GM23338 (cell line): Measurements from ENCODE around the gene GNG7. TPM values are rescaled to one million over a fixed set of nuclear protein-coding genes. Genes with fewer than 3 reads are reported as not detected.

Experiments
- ATAC-seq: fragments of 200-7000 bp; cut with Tn5 transposase; 3 replicates; pipeline ENCODE4 v1.9.1; 2020
- DNase-seq: peaks from one replicate; pipeline ENCODE4 v3.0.0-alpha.2; 2015; ENCODE audit warnings: low spot score
- H2AFZ ChIP-seq: fragments of 200-600 bp; sonication (generic); 2 replicates; pipeline ENCODE4 v1.8.0; 2016; ENCODE audit warnings: antibody characterized with exemption, mild to moderate bottlenecking, moderate library complexity
- H3F3A ChIP-seq: fragments of 200-600 bp; sonication (generic); replicated peaks from 2 replicates; pipeline ENCODE4 v1.8.0; 2017; ENCODE audit warnings: antibody characterized with exemption, mixed run types, low read depth
- H3K27ac ChIP-seq: fragments of 200-600 bp; sonication (generic); 2 replicates; pipeline ENCODE4 v1.6.1; 2016; ENCODE audit warnings: low read depth
- H3K27me3 ChIP-seq: fragments of 200-600 bp; sonication (generic); 2 replicates; pipeline ENCODE4 v1.8.0; 2016; ENCODE audit warnings: mild to moderate bottlenecking, mixed run types, moderate library complexity; ENCODE audit not compliant: insufficient read depth
- H3K36me3 ChIP-seq: fragments of 200-600 bp; sonication (generic); 2 replicates; pipeline ENCODE4 v1.8.0; 2016; ENCODE audit warnings: mild to moderate bottlenecking; ENCODE audit not compliant: insufficient read depth
- H3K4me1 ChIP-seq: fragments of 200-600 bp; sonication (generic); 2 replicates; pipeline ENCODE4 v1.8.0; 2016; ENCODE audit warnings: mild to moderate bottlenecking, moderate library complexity; ENCODE audit not compliant: insufficient read depth
- H3K4me2 ChIP-seq: fragments of 200-600 bp; sonication (generic); 2 replicates; pipeline ENCODE4 v1.7.1; 2017; ENCODE audit warnings: mixed run types
- H3K4me3 ChIP-seq: fragments of 200-600 bp; sonication (generic); 2 replicates; pipeline ENCODE4 v1.6.1; 2016; ENCODE audit warnings: mixed run types
- H3K79me2 ChIP-seq: fragments of 200-600 bp; sonication (generic); replicated peaks from 2 replicates; pipeline ENCODE4 v1.8.0; 2017; ENCODE audit warnings: mild to moderate bottlenecking; ENCODE audit not compliant: insufficient read depth
- H3K9me2 ChIP-seq: fragments of 200-600 bp; sonication (generic); 2 replicates; pipeline ENCODE4 v1.8.0; 2017; ENCODE audit not compliant: insufficient read depth
- H4K20me1 ChIP-seq: fragments of 200-600 bp; sonication (generic); replicated peaks from 2 replicates; pipeline ENCODE4 v1.8.0; 2017; ENCODE audit warnings: mild to moderate bottlenecking; ENCODE audit not compliant: insufficient read depth
- H3K27ac Mint-ChIP-seq: 2 replicates; pipeline ENCODE4 v1.8.0; 2020; ENCODE audit warnings: inconsistent platforms, mild to moderate bottlenecking, moderate library complexity, mixed read lengths
- H3K27me3 Mint-ChIP-seq: 3 replicates; pipeline ENCODE4 v1.8.0; 2022; ENCODE audit warnings: low read depth, mild to moderate bottlenecking, moderate library complexity, mixed read lengths, inconsistent platforms; ENCODE audit not compliant: insufficient read depth, poor library complexity
- H3K36me3 Mint-ChIP-seq: 3 replicates; pipeline ENCODE4 v1.8.0; 2021; ENCODE audit warnings: low read depth, mild to moderate bottlenecking, inconsistent platforms, moderate library complexity, mixed read lengths
- H3K4me1 Mint-ChIP-seq: 3 replicates; pipeline ENCODE4 v1.8.0; 2020; ENCODE audit warnings: mild to moderate bottlenecking, inconsistent platforms, mixed read lengths
- H3K4me3 Mint-ChIP-seq: 3 replicates; pipeline ENCODE4 v1.8.0; 2021; ENCODE audit warnings: moderate library complexity, mild to moderate bottlenecking, inconsistent platforms, mixed read lengths
- H3K9me3 Mint-ChIP-seq: 3 replicates; pipeline ENCODE4 v1.8.0; 2020; ENCODE audit warnings: moderate library complexity, mild to moderate bottlenecking, inconsistent platforms, mixed read lengths
- CREB1 ChIP-seq: fragments of 250-450 bp; sonication (Bioruptor Pico); IDR thresholded peaks from 2 replicates; pipeline ENCODE4 v1.5.0; 2020; ENCODE audit warnings: low read depth, mild to moderate bottlenecking, moderate library complexity
- ETS1 ChIP-seq: IDR thresholded peaks from 2 replicates; pipeline ENCODE4 v1.6.1; 2016; ENCODE audit warnings: antibody characterized with exemption
- EZH2 ChIP-seq: fragments of 200-600 bp; sonication (generic); IDR thresholded peaks from one replicate; pipeline ENCODE4 v1.8.0; 2017; ENCODE audit warnings: antibody characterized with exemption, mild to moderate bottlenecking, low read depth; ENCODE audit not compliant: unreplicated experiment
- POLR2AphosphoS5 ChIP-seq: IDR thresholded peaks from 2 replicates; pipeline ENCODE4 v1.6.1; 2016; ENCODE audit warnings: antibody characterized with exemption, low read depth
- STAT1 ChIP-seq: IDR thresholded peaks from one replicate; pipeline ENCODE4 v1.6.1; 2016; ENCODE audit warnings: antibody characterized with exemption; ENCODE audit not compliant: unreplicated experiment
- ZNF331 ChIP-seq: fragments of 250-450 bp; sonication (Bioruptor Pico); IDR thresholded peaks from 2 replicates; pipeline ENCODE4 v1.5.0; 2020; ENCODE audit warnings: low read depth, mild to moderate bottlenecking, moderate library complexity
- polyA plus RNA-seq: library from polyadenylated mRNA; unstranded; fragments of >200 nt; fragmentation: Nextera tagmentation; extraction: Ambion mirVana; gene quantifications from 2 replicates; pipeline ENCODE4 v1.2.1, GENCODE V29; 2016
- total RNA-seq: library from RNA; depleted of rRNA; stranded (reverse); fragments of >200 nt; shearing (Covaris generic); gene quantifications from 2 replicates; pipeline ENCODE4 v1.2.3, GENCODE V29; 2014
- TF ChIP-seq, protein P1 (sequence below), 2 experiments: fragments of 200-600 bp in 1 of 2; sonication (generic) in 1 of 2; conservative IDR thresholded peaks; 2 replicates each; pipeline versions ENCODE4 v1.5.1 to v1.6.1; 2016 to 2017; ENCODE audit warnings: antibody characterized with exemption in 2 of 2, low read depth in 2 of 2, mild to moderate bottlenecking in 2 of 2, moderate library complexity in 1 of 2
- TF ChIP-seq, protein P2 (sequence below): fragments of 250-450 bp; sonication (Bioruptor Pico); IDR thresholded peaks from 2 replicates; pipeline ENCODE4 v1.5.0; 2020; ENCODE audit warnings: mild to moderate bottlenecking, moderate library complexity

GNG7 gene
- total and polyA plus RNA-seq, 2 experiments from 2014 or later, result 5.1 to 5.4 TPM

GRCh38 chr19:2511570-2511969, 190.9 kb downstream of the GNG7 start (continued):
- TF ChIP-seq, protein P1, sequence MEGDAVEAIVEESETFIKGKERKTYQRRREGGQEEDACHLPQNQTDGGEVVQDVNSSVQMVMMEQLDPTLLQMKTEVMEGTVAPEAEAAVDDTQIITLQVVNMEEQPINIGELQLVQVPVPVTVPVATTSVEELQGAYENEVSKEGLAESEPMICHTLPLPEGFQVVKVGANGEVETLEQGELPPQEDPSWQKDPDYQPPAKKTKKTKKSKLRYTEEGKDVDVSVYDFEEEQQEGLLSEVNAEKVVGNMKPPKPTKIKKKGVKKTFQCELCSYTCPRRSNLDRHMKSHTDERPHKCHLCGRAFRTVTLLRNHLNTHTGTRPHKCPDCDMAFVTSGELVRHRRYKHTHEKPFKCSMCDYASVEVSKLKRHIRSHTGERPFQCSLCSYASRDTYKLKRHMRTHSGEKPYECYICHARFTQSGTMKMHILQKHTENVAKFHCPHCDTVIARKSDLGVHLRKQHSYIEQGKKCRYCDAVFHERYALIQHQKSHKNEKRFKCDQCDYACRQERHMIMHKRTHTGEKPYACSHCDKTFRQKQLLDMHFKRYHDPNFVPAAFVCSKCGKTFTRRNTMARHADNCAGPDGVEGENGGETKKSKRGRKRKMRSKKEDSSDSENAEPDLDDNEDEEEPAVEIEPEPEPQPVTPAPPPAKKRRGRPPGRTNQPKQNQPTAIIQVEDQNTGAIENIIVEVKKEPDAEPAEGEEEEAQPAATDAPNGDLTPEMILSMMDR (conservative IDR thresholded peaks at IDR 0.05; ENCODE audit: low read depth in 2 of 2), result no peak

GRCh38 chr19:2509096-2509495, 193.4 kb downstream of the GNG7 start:
- no peak overlapping the region for H2AFZ ChIP-seq
- no peaks in the 10 kb centered on the region for H3K36me3 ChIP-seq
- H3K79me2 ChIP-seq, result no peaks in the 10 kb centered on the region
- no peak for TF ChIP-seq POLR2AphosphoS5
- TF ChIP-seq ETS1, result no peak
- no peak for TF ChIP-seq ZNF331 (CRISPR knock-in tag)
- TF ChIP-seq, protein P2, sequence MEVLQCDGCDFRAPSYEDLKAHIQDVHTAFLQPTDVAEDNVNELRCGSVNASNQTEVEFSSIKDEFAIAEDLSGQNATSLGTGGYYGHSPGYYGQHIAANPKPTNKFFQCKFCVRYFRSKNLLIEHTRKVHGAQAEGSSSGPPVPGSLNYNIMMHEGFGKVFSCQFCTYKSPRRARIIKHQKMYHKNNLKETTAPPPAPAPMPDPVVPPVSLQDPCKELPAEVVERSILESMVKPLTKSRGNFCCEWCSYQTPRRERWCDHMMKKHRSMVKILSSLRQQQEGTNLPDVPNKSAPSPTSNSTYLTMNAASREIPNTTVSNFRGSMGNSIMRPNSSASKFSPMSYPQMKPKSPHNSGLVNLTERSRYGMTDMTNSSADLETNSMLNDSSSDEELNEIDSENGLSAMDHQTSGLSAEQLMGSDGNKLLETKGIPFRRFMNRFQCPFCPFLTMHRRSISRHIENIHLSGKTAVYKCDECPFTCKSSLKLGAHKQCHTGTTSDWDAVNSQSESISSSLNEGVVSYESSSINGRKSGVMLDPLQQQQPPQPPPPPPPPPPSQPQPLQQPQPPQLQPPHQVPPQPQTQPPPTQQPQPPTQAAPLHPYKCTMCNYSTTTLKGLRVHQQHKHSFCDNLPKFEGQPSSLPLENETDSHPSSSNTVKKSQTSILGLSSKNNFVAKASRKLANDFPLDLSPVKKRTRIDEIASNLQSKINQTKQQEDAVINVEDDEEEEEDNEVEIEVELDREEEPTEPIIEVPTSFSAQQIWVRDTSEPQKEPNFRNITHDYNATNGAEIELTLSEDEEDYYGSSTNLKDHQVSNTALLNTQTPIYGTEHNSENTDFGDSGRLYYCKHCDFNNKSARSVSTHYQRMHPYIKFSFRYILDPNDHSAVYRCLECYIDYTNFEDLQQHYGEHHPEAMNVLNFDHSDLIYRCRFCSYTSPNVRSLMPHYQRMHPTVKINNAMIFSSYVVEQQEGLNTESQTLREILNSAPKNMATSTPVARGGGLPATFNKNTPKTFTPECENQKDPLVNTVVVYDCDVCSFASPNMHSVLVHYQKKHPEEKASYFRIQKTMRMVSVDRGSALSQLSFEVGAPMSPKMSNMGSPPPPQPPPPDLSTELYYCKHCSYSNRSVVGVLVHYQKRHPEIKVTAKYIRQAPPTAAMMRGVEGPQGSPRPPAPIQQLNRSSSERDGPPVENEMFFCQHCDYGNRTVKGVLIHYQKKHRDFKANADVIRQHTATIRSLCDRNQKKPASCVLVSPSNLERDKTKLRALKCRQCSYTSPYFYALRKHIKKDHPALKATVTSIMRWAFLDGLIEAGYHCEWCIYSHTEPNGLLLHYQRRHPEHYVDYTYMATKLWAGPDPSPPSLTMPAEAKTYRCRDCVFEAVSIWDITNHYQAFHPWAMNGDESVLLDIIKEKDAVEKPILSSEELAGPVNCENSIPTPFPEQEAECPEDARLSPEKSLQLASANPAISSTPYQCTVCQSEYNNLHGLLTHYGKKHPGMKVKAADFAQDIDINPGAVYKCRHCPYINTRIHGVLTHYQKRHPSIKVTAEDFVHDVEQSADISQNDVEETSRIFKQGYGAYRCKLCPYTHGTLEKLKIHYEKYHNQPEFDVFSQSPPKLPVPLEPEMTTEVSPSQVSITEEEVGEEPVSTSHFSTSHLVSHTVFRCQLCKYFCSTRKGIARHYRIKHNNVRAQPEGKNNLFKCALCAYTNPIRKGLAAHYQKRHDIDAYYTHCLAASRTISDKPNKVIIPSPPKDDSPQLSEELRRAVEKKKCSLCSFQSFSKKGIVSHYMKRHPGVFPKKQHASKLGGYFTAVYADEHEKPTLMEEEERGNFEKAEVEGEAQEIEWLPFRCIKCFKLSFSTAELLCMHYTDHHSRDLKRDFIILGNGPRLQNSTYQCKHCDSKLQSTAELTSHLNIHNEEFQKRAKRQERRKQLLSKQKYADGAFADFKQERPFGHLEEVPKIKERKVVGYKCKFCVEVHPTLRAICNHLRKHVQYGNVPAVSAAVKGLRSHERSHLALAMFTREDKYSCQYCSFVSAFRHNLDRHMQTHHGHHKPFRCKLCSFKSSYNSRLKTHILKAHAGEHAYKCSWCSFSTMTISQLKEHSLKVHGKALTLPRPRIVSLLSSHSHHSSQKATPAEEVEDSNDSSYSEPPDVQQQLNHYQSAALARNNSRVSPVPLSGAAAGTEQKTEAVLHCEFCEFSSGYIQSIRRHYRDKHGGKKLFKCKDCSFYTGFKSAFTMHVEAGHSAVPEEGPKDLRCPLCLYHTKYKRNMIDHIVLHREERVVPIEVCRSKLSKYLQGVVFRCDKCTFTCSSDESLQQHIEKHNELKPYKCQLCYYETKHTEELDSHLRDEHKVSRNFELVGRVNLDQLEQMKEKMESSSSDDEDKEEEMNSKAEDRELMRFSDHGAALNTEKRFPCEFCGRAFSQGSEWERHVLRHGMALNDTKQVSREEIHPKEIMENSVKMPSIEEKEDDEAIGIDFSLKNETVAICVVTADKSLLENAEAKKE (CRISPR knock-in tag), result no peak
- no peak for TF ChIP-seq CREB1
- no peak for TF ChIP-seq STAT1
- no peak for TF ChIP-seq EZH2
- no peak overlapping the region for H3K27ac Mint-ChIP-seq
- DNase-seq (no peak), ATAC-seq (no peak)
- H3K27me3 ChIP-seq, result no peaks in the 10 kb centered on the region
- no peak overlapping the region for H3K4me3 ChIP-seq
- peaks cover 8% of the 10 kb centered on the region for H3K27me3 Mint-ChIP-seq
- peaks cover 6% of the 10 kb centered on the region for H3K4me1 Mint-ChIP-seq
- peaks cover 5% of the 10 kb centered on the region; the same call in 1 of the 2 replicates for H3K4me1 ChIP-seq
- H3K4me2 ChIP-seq, result no peak overlapping the region
- no peaks in the 10 kb centered on the region for H4K20me1 ChIP-seq
- peaks cover 3% of the 10 kb centered on the region; the same call in 1 of the 3 replicates for H3K9me3 Mint-ChIP-seq
- H3K27ac ChIP-seq, result no peak overlapping the region
- H3F3A ChIP-seq, result 0 out of 2 replicates have a peak, but pooled peaks cover 2% of the 10 kb centered on the region
- no peak overlapping the region for H3K4me3 Mint-ChIP-seq
- H3K36me3 Mint-ChIP-seq, result no peaks in the 10 kb centered on the region
- no peaks in the 10 kb centered on the region for H3K9me2 ChIP-seq
